Activated CD4-positive, CD25-positive, alpha-beta regulatory T cell treated with anti-CD3 and anti-CD28 coated beads, Interleukin-2, amount 50 U/mL, for 72 hours (primary cell): Measurements from ENCODE around the gene PTH2.
"Not testable (repeated sequence)": the region's sequence is repeated elsewhere in the genome, so short reads cannot be mapped to it uniquely, and the experiment has no call there.

Experiments
- DNase-seq: peaks from one replicate; pipeline ENCODE4 v3.0.0; 2021

The PTH2 gene

GRCh38 chr19:49447485-49448431 is 24.5 kb upstream of the PTH2 start:
- no peak for DNase-seq

GRCh38 chr19:49445997-49446396 is 22.8 kb upstream of the PTH2 start:
- DNase-seq = no peak

GRCh38 chr19:49444100-49444700 is 21.0 kb upstream of the PTH2 start:
- not testable (repeated sequence) for DNase-seq

- DNase-seq = peak; percentile 96
Measured at GRCh38 chr19:49443366-49444099, 20.3 kb upstream of the PTH2 start.

- peak; percentile 62 for DNase-seq
Measured at GRCh38 chr19:49442771-49443365, 19.6 kb upstream of the PTH2 start.

GRCh38 chr19:49442354-49442753 is 19.1 kb upstream of the PTH2 start:
- DNase-seq = no peak

- no peak for DNase-seq
Measured at GRCh38 chr19:49441960-49442350, 18.7 kb upstream of the PTH2 start.

- DNase-seq = no peak
Measured at GRCh38 chr19:49441210-49441959, 18.1 kb upstream of the PTH2 start, which contains the start of gene SLC17A7. Gene SLC17A7 (minus strand): TSS chr19:49441527. CDS start chr19:49441379, 148 bp downstream.

GRCh38 chr19:49440439-49441209 is 17.4 kb upstream of the PTH2 start:
- no peak for DNase-seq

GRCh38 chr19:49439836-49440235 is 16.6 kb upstream of the PTH2 start:
- no peak for DNase-seq

- no peak for DNase-seq
Measured at GRCh38 chr19:49438261-49438660, 15.0 kb upstream of the PTH2 start.

GRCh38 chr19:49437231-49437630 is 14.0 kb upstream of the PTH2 start:
- no peak for DNase-seq

- DNase-seq = peak; percentile 64
Measured at GRCh38 chr19:49436381-49437017, 13.3 kb upstream of the PTH2 start.

GRCh38 chr19:49435670-49436069 is 12.4 kb upstream of the PTH2 start:
- DNase-seq = no peak

GRCh38 chr19:49434907-49435583 is 11.8 kb upstream of the PTH2 start:
- DNase-seq = no peak

- DNase-seq = no peak
Measured at GRCh38 chr19:49433240-49433901, 10.1 kb upstream of the PTH2 start.

- DNase-seq = no peak
Measured at GRCh38 chr19:49432141-49433073, 9.2 kb upstream of the PTH2 start.

- DNase-seq = no peak
Measured at GRCh38 chr19:49431330-49431749, 8.1 kb upstream of the PTH2 start.
